Liver (tissue), 9 donors: ENCODE results near the gene RBM48. TPM values are rescaled to one million over a fixed set of nuclear protein-coding genes. Genes with fewer than 3 reads are reported as not detected.

Experiments used
- DNase-seq: peaks from one replicate; pipeline ENCODE4 v3.0.0-alpha.2; 2017; ENCODE audit warnings: low spot score
- H3K27ac ChIP-seq, 2 donors: one replicate each; pipeline ENCODE4 v1.7.0; 2013; ENCODE audit warnings: inconsistent platforms in 2 of 2, low read length in 2 of 2, control low read depth in 1 of 2, low read depth in 1 of 2, mild to moderate bottlenecking in 1 of 2
- H3K27me3 ChIP-seq, 4 donors: one replicate each; pipeline versions ENCODE4 v1.6.1 to v1.7.0; 2013; ENCODE audit warnings: low read length in 3 of 4, inconsistent platforms in 1 of 4, mild to moderate bottlenecking in 1 of 4, moderate library complexity in 1 of 4; ENCODE audit not compliant: control insufficient read depth in 4 of 4, insufficient read depth in 4 of 4
- H3K36me3 ChIP-seq, 4 donors: one replicate each; pipeline versions ENCODE4 v1.6.1 to v1.7.0; 2013; ENCODE audit warnings: low read length in 3 of 4, mild to moderate bottlenecking in 3 of 4, low read depth in 1 of 4, moderate library complexity in 1 of 4; ENCODE audit not compliant: control insufficient read depth in 4 of 4, insufficient read depth in 3 of 4
- H3K4me1 ChIP-seq, 4 donors: one replicate each; pipeline versions ENCODE4 v1.6.1 to v1.7.0; 2013; ENCODE audit warnings: low read length in 3 of 4, mild to moderate bottlenecking in 3 of 4, moderate library complexity in 1 of 4; ENCODE audit not compliant: control insufficient read depth in 4 of 4, insufficient read depth in 4 of 4
- H3K4me3 ChIP-seq, 3 donors: one replicate each; pipeline versions ENCODE4 v1.6.1 to v1.7.0; 2013; ENCODE audit warnings: low read length in 3 of 3, control low read depth in 1 of 3, low read depth in 1 of 3, mild to moderate bottlenecking in 1 of 3
- H3K9ac ChIP-seq, 2 donors: one replicate each; pipeline ENCODE4 v1.7.0; 2013; ENCODE audit warnings: low read length in 2 of 2, mild to moderate bottlenecking in 2 of 2, moderate library complexity in 2 of 2, control low read depth in 1 of 2, low read depth in 1 of 2
- H3K9me3 ChIP-seq, 4 donors: one replicate each; pipeline versions ENCODE4 v1.6.1 to v1.7.0; 2013; ENCODE audit warnings: low read length in 3 of 4; ENCODE audit not compliant: control insufficient read depth in 4 of 4
- ATF3 ChIP-seq: IDR thresholded peaks from 2 replicates; pipeline ENCODE4 v1.6.1; 2016; ENCODE audit warnings: antibody characterized with exemption
- FOXA1 ChIP-seq: IDR thresholded peaks from 2 replicates; pipeline ENCODE4 v1.6.1; 2016; ENCODE audit warnings: antibody characterized with exemption
- HNF4A ChIP-seq, 2 donors: conservative IDR thresholded peaks; 2 replicates each; pipeline ENCODE4 v1.6.1; 2016; ENCODE audit warnings: antibody characterized with exemption in 2 of 2, mild to moderate bottlenecking in 2 of 2
- HNF4G ChIP-seq: IDR thresholded peaks from 2 replicates; pipeline ENCODE4 v1.6.1; 2016; ENCODE audit warnings: antibody characterized with exemption
- JUND ChIP-seq, 2 donors: IDR thresholded peaks; 2 replicates each; pipeline ENCODE4 v1.6.1; 2016; ENCODE audit warnings: antibody characterized with exemption in 2 of 2
- MAX ChIP-seq: IDR thresholded peaks from 2 replicates; pipeline ENCODE4 v1.6.1; 2016; ENCODE audit warnings: antibody characterized with exemption
- NR2F2 ChIP-seq: IDR thresholded peaks from 2 replicates; pipeline ENCODE4 v1.6.1; 2016; ENCODE audit warnings: antibody characterized with exemption
- RAD21 ChIP-seq, 2 donors: IDR thresholded peaks; 2 replicates each; pipeline ENCODE4 v1.6.1; 2016; ENCODE audit warnings: antibody characterized with exemption in 2 of 2, mild to moderate bottlenecking in 2 of 2
- RXRA ChIP-seq, 2 donors: IDR thresholded peaks; 2 replicates each; pipeline ENCODE4 v1.6.1; 2017 to 2018; ENCODE audit warnings: antibody characterized with exemption in 2 of 2, mild to moderate bottlenecking in 1 of 2
- SP1 ChIP-seq: IDR thresholded peaks from 2 replicates; pipeline ENCODE4 v1.6.1; 2018; ENCODE audit warnings: antibody characterized with exemption, mild to moderate bottlenecking
- TAF1 ChIP-seq: conservative IDR thresholded peaks from 2 replicates; pipeline ENCODE4 v1.6.1; 2016; ENCODE audit warnings: antibody characterized with exemption, mild to moderate bottlenecking
- YY1 ChIP-seq: IDR thresholded peaks from 2 replicates; pipeline ENCODE4 v1.6.1; 2016; ENCODE audit warnings: antibody characterized with exemption, mild to moderate bottlenecking
- WGBS: extraction: QIAGEN DNeasy Blood & Tissue Kit; methylation state at CpG from one replicate; pipeline ENCODE4 v1.1.7; 2013; 5-methylcytosine and 5-hydroxymethylcytosine counted together
- polyA plus RNA-seq, 2 donors: library from polyadenylated mRNA; stranded (reverse) in 1 of 2; unstranded in 1 of 2; fragments of 200-250 nt in 1 of 2; fragments of >200 nt in 1 of 2; fragmentation: Nextera tagmentation in 1 of 2; extraction: Ambion mirVana in 1 of 2; gene quantifications; one replicate each; pipeline versions ENCODE4 v1.2.1 to v1.2.3, GENCODE V29; 2013 to 2015
- total RNA-seq, 2 donors: library from RNA; depleted of rRNA; stranded (reverse); fragments of >200 nt; gene quantifications; one replicate each; pipeline ENCODE4 v1.2.3, GENCODE V29; 2014
- donor health status: healthy.
- donor health status: healthy.
- donor health status: healthy.
- donor health status: healthy.
- donor health status: healthy.

Gene RBM48
- total and polyA plus RNA-seq, 4 donors = 3.3 to 9.7 (median 6.8) TPM

GRCh38 chr7:92582948-92583347 lies 54.4 kb downstream of the RBM48 start:
- TF ChIP-seq FOXA1 (no peak), MAX (no peak), SP1 (no peak), JUND (IDR thresholded peaks at IDR 0.05) (no peak), TAF1 (no peak)
- WGBS = 100% methylated on average over 1 of the region's 1 CpG

GRCh38 chr7:92584953-92585352 lies 56.4 kb downstream of the RBM48 start:
- Histone ChIP-seq H3K27me3 (no peaks in the 10 kb centered on the region), H3K36me3 (peaks cover 0 to 8% (median 5%) of the 10 kb centered on the region in 4 donors), H3K4me1 (peaks cover 12 to 40% (median 32%) of the 10 kb centered on the region in 4 donors), H3K9ac (no peak overlapping the region), H3K4me3 (no peak overlapping the region), H3K27ac (peak overlapping the region in 1 of 2 donors; percentile 27), H3K9me3 (no peaks in the 10 kb centered on the region)
- DNase-seq = no peak
- TF ChIP-seq HNF4A (conservative IDR thresholded peaks at IDR 0.05) (no peak), ATF3 (no peak)

More at GRCh38 chr7:92582948-92583347, 54.4 kb downstream of the RBM48 start:
- Histone ChIP-seq H3K27me3 (no peaks in the 10 kb centered on the region), H3K9me3 (no peaks in the 10 kb centered on the region), H3K36me3 (peaks cover 2 to 21% (median 17%) of the 10 kb centered on the region in 4 donors), H3K4me3 (no peak overlapping the region), H3K9ac (no peak overlapping the region), H3K4me1 (peaks cover 7 to 24% (median 20%) of the 10 kb centered on the region in 4 donors), H3K27ac (no peak overlapping the region)
- DNase-seq = no peak

- H3K36me3 ChIP-seq = no peaks in the 10 kb centered on the region
- no peaks in the 10 kb centered on the region for H3K9me3 ChIP-seq
- H3K4me1 ChIP-seq = peaks cover 12 to 44% (median 32%) of the 10 kb centered on the region in 4 donors
- peak overlapping the region; percentile 65 to 71 for H3K27ac ChIP-seq
- TF ChIP-seq HNF4G (no peak), MAX (no peak), RXRA (IDR thresholded peaks at IDR 0.05) (peak in 1 of 2 donors; percentile 12)
- no peak overlapping the region for H3K4me3 ChIP-seq
- H3K9ac ChIP-seq = peak overlapping the region in 1 of 2 donors; percentile 42
- no peak for DNase-seq
- no peaks in the 10 kb centered on the region for H3K27me3 ChIP-seq
Observed at GRCh38 chr7:92586403-92586802, 57.8 kb downstream of the RBM48 start.

- Histone ChIP-seq H3K9ac (peak overlapping the region in 1 of 2 donors; percentile 42), H3K36me3 (no peaks in the 10 kb centered on the region), H3K27me3 (no peaks in the 10 kb centered on the region), H3K4me1 (peaks cover 12 to 44% (median 32%) of the 10 kb centered on the region in 4 donors), H3K9me3 (no peaks in the 10 kb centered on the region), H3K4me3 (no peak overlapping the region), H3K27ac (peak overlapping the region; percentile 65 to 71)
- DNase-seq = no peak
- 54% methylated on average over 4 of the region's 4 CpGs for WGBS
- TF ChIP-seq ATF3 (no peak), NR2F2 (no peak), RXRA (IDR thresholded peaks at IDR 0.05) (no peak), YY1 (no peak), RAD21 (IDR thresholded peaks at IDR 0.05) (no peak)
Observed at GRCh38 chr7:92586841-92587240, 58.2 kb downstream of the RBM48 start.

Other genes with a start within 250 kb of the RBM48 start
- gene GATAD1, start 81.3 kb upstream of the RBM48 start, total RNA-seq = 10 to 100 TPM; 12.4 to 22.8 TPM
- gene GATAD1, start 81.3 kb upstream of the RBM48 start, polyA plus RNA-seq = 1 to 10 TPM; 7.8 to 9.3 TPM
- not detected for gene ERVW-1, start 50.8 kb upstream of the RBM48 start, total RNA-seq
- gene ERVW-1, start 50.8 kb upstream of the RBM48 start, polyA plus RNA-seq = under 1 TPM in 1 of 2 donors, not detected in 1; 0.19 TPM
- gene PEX1, start 275 bp upstream of the RBM48 start, total RNA-seq = 10 to 100 TPM in 1 of 2 donors, 1 to 10 TPM in 1; 8.4 to 18.2 TPM
- gene PEX1, start 275 bp upstream of the RBM48 start, polyA plus RNA-seq = 1 to 10 TPM; 7.2 to 9.5 TPM
- 10 to 100 TPM; 13.6 to 13.9 TPM for gene FAM133B, start 61.6 kb downstream of the RBM48 start, total RNA-seq
- 10 to 100 TPM in 1 of 2 donors, 1 to 10 TPM in 1; 5.2 to 25.0 TPM for gene FAM133B, start 61.6 kb downstream of the RBM48 start, polyA plus RNA-seq